SHP77 (cell line): ENCODE measurements around the gene NRXN2.

Experiments used
- DNase-seq, 2 experiments: peaks; one replicate each; lab custom pipeline; 2025; lab: John Stamatoyannopoulos, UW

NRXN2 gene

DNA sequence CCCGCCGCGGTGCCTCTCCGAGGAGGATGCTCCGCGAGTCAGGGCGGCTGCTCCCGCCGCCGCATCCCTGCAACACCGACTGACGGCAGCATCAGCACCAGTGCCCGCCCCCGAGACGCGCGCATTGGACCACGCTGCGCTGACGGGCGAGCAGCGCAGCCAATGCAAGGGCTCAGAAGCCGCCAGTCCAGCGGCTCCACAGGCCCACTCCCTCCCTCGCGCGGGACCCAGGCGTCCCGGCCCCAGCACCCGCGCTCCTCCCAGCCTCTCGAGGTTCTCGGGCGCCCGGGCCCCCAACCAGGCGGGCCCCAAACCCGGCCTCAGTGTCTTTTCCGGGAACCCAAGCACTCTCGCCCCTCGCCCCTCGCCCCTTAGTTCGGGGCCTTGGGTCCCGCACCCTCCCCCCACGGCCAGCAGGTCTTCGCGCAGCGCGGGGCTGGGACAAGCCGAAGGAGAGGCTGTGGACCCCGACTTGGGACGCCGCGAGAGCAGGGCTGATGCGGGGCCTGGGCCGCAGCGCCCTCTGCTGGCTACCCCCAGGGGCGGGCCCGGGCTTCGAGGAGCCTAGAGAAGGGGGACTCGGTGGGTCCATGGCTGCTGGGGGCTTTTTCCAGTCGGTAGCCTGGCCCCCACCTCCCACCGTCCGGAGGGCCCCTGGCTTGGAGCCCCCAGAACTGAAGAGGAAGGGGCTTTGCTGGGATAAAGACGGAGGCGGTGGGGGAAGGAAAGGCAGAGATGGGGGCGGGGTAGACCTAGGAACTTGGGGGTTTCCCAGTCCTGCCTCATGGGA lies at the start of gene NRXN2:
Gene NRXN2, minus strand, starts transcription at position 81 of the 790 bp plus-strand sequence. CDS start 9,498 bp downstream, outside the sequence.
- peak; percentile 65 to 76 for DNase-seq

DNA sequence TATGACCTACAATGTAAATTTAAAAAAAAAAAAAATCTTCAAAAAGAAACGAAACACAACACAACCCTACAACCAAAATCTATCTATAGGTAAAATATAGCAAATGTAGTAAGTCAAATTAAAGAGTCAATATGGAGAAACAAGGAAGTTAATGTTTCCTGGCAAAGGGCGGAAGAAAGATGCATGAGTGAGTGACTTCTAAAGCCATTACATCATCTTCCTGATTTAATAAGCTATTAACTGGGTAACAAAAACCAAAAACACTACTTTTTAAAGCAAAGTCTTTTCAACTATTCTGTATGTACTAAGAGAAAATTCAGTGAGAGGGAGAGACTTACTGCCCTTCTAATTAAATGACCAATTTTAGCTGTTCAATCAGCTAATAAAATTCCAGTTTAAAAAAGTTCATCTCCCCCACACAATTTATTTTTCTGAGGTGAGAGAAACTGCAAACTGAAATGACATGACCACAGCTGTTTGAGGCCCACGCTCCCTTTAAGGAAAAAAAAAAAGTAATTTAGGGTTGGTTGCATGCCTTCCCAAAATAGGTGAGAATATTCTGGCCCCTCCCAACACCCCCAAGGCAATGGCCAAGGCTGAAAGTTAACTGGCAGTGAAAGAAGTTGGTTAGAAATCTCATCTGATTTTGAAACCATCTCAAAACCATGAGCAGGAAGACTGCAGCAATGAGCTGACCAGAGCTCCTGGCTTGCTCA lies 49.5 kb upstream of the NRXN2 start:
- no peak for DNase-seq

DNA sequence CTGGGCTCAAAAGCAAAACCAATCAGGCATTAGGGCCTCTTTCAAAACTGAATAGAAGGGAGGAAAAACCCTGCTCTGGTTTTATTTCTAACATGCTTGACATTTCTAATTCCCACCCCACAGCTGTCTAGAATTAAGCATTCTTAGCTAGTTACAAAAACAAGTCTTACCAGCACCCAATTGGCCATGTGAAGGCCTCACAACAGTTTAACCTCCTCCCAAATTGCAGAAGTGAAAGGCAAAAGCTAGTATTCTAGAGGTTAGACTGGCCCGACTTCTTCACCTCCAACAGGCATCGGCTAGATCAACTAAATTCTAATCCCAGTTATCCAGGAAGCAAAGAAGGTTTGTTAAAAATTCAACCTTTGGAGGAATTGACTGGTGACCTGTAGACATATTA lies 48.9 kb upstream of the NRXN2 start:
- DNase-seq: no peak

DNA sequence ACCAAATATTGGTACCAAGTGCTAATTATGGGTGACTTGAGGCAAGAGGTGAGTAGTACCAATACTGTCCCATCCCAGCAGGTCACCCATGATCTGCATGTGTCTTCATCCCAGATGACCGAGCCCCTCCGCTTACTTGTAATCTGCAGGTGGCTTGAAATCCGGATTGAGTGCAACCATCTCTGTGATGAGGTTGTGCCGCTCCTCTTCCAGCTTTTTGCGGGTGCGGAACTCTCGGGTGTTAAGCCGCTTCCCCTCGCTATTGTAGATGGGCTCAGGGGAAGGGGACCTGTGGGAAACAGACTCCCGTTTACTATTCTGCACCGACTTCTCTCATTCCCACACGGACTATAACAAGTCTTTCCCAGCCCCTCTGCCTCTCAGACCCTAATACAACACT lies 47.1 kb upstream of the NRXN2 start:
- no peak for DNase-seq

- DNase-seq: no peak
These were observed 46.3 kb upstream of the NRXN2 start for GRCh38 chr11:64769283-64769682.

- DNase-seq: no peak
These were observed 45.3 kb upstream of the NRXN2 start for GRCh38 chr11:64768300-64768694.

DNA sequence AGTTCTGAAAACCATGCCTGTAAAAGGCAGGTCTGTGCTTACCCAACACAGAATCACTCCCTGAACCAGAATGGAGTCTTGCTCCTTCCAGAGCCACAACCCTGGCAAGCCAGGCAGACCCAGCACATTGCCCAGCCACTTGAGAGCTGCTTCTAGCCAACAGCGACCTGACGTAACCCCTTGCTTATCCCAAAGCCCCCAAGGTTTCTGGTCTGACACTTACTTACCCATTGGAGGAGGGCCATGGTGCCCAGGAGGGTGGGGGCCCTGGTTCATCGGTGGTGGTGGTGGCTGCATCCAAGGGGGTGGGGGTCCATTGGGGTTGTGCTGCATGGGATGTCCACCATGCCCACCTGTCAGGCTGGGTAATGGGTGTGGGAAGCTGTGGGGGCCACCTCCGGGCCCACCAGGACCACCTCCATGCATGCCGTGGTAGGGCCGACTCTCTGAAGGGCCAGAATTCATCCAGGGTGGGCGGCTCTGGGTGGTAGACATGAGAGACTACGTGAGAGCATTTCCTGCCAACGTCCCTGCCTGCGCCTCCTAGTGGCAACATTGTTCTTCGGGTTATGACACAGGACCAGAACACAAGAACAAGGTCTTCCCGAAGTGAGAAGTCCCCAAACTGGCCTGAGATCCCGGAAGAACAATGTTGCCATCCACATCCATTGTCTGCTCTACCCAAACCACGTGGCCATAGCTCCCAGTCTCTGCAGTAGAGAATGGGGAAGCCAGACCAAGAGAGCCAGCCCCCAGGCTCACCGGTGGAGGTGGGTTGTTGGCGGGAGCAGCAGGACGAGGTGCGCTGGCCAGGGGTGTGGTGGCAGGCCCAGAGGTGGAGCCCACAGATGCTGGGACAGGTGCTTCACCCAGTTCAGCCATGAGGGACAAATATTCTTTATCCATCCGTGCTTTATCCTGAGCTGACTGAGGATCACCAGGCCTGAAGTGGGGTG lies 44.6 kb upstream of the NRXN2 start:
- DNase-seq: peak; percentile 34 to 66

DNA sequence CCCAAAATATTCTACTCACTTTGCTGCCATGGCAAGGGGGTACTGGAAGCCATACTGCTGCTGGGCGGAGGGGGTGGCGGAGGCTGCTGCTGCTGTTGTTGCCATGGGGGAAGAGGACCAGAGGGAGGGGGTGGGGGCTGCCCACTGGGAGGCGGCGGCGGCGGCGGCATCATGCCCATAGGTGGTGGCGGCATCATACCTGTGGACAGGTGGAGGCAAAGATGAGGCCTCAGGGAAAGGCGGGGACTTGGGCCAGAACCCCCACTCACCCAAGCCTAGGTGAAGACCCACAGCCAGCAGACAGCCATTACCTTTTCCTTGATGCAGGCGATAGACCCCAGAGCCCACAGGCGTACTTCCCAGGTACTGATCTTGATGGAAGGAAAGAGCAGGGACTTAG lies 43.9 kb upstream of the NRXN2 start:
- no peak for DNase-seq

- no peak for DNase-seq
These were observed 43.1 kb upstream of the NRXN2 start for GRCh38 chr11:64765851-64766665.

DNA sequence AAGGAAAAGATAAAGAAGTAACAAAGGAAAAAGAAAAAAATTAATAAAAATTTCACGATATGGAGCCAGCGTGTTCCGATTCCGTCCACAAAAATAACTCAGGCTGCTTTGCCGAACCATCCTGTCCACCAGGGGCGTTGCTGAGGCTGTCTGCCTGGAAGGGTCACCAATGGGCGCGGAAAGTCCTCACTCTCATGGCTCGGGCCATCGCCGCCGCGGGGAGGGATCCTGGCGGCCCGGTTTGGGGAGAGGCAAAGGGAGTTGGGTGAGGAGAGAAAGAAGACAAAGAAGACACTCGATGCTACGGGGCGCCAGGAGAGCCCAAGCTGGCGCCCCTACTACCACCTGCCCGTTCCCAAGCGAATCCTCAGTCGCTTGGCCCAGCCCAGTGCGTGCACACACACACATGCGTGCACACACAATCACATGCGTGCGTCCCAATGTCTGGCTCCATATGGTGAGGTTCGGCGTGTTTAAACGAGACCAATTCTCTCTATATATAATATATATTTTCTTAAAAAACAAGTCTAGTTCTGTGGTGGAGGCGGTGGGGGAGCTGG lies 42.4 kb upstream of the NRXN2 start:
- DNase-seq: no peak

DNA sequence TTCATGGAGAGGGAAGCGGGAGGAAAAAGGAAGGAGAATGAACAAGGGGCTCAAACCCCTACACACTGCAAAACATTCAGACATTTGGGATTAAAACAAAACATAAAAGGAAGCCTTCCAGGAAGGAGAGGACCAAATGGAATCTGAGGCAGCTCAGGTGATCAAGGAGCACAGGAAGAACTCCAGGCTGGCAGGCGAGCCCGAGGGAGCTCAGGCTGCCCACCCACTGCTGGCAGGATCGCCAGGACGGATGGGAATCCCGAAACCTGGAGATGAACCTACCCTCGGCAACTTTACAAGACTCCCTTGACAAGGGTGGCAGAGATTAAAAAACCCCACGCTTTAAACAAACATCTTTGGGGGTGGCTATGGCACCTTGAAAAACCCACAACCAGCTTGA lies 41.8 kb upstream of the NRXN2 start:
- DNase-seq: no peak

GRCh38 chr11:64764040-64764611 lies 41.1 kb upstream of the NRXN2 start:
- no peak for DNase-seq

- DNase-seq: no peak
These were observed 40.6 kb upstream of the NRXN2 start for GRCh38 chr11:64763526-64764039.

GRCh38 chr11:64762674-64763525 lies 39.9 kb upstream of the NRXN2 start:
- no peak for DNase-seq

DNA sequence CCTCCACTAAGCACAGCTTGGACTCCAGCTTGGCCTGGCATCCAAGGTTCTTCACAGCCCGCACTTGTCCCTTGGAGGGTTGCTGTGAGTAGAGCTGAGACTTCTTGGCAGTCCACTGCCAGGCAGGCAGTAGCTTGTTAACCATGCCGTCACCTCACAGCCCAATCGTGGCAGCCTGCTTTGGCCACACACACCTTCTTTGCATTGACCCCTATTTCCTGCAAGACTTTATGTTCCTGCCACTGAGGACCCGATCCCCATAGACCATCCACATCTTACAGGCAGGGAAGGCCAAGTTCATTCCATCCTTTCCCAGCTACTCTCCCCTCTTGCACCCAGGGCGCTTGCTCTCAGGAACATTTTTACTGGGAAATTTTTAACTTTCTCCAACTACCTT lies 39.3 kb upstream of the NRXN2 start:
- no peak for DNase-seq

DNA sequence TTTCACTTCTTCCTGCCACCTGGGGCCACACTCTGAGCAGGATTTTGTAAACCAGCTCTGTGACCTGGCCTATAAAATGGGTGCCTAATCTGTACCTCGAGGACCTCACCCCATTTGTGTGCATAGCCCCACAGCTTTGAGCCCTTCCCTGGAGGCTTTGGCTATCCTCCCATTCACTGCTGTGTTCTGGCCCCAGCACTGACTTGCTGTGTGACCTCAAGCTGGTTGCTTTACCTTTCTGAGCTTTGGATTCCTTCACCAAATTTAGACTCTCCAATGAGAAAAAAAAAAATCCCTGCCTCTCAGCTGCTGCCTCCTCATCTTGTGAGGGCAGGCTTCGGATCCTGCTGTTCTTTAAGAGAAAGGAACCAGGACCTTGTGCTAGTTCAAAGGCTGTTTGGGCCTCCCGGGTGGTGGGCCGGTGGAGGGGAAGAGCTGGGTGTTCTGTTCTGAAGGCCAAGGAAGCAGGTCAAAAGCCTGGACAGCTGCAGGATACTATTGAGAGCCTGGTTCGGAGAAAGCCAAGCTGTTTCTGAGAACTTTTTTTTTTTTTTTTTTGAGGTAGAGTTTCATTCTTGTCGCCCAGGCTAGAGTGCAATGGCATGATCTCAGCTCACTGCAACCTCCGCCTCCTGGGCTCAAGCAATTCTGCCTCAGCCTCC lies 37.9 kb upstream of the NRXN2 start:
- no peak for DNase-seq

GRCh38 chr11:64759722-64760719 lies 37.0 kb upstream of the NRXN2 start, which contains the start of gene PYGM:
PYGM (minus strand) TSS chr11:64759974; CDS start chr11:64759898, 76 bp downstream.
- no peak for DNase-seq
